HG03575 (cell line): ENCODE data around the gene GRIK2.

Source experiments
- ATAC-seq: cut with Tn5 transposase; IDR thresholded peaks from one replicate; pipeline ENCODE4 v1.9.1; 2021; ENCODE audit not compliant: unreplicated experiment, insufficient number of reproducible peaks, low FRiP score; ENCODE audit errors: extremely low read depth

Gene GRIK2

GRCh38 chr6:101398716-101399615 lies 5.5 kb downstream of the GRIK2 start:
- no peak for ATAC-seq

GRCh38 chr6:101399616-101400162 lies 6.2 kb downstream of the GRIK2 start:
- no peak for ATAC-seq

DNA sequence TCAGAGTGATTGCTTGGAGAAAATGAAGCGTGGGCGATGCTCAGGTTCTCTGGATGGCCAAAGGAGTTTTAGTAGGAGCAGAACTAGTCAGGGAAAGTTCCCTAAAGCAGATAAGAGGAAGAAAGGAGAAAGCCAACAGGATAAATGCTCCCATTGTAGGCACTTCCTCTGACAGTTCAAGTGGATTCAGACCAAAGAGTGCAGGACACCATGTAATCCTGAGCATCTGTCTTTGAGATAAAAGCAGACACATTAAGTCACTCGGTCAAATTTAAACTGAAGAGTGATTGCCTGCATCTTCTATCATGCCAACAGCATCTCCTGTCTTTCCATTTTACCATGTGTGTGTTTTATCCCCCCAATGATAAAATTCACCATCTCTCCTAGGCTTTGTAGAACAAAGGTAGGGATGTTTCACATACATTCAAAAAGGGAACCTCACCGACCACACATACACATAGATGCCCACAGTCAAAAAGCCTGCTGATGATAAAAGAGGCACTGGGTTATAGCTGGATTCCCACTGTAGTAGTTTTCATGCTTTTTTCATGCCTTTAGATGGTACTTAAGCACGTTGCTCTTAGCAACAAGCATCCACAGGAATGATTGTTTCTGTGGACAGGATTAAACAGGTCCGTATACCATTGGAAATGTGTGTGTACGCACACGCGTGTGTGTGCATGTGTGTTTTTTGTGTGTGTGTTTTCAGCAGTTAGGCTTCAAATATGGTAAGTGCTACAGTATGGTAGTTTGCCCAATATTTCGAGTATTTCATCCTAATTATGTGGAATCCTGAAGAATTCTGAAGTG lies 7.0 kb downstream of the GRIK2 start:
- ATAC-seq = no peak

GRCh38 chr6:101401171-101401570 lies 7.7 kb downstream of the GRIK2 start:
- ATAC-seq = no peak

GRCh38 chr6:101401792-101402621 lies 8.5 kb downstream of the GRIK2 start:
- no peak for ATAC-seq

GRCh38 chr6:101402622-101403031 lies 9.1 kb downstream of the GRIK2 start:
- no peak for ATAC-seq

GRCh38 chr6:101403216-101403945 lies 9.9 kb downstream of the GRIK2 start:
- ATAC-seq = no peak

DNA sequence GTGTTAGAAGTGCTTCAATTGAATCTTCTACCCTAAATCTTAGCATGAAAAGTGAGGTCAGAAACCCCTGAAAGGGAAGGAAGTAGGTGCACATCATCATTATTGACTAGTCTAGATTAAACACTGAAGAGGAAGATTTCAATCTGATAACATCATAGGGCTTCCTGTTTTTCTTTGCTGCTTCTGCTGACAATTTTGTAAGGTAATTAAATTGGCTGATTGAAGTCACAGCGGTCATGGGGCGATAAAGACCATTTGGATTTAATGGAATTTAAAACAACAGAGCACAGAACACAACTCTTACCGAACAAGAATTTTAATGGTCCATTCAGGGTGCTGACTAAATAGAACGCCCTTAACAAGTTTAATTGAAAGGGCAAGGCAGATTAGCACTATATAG lies 11.3 kb downstream of the GRIK2 start:
- ATAC-seq = no peak

- ATAC-seq = no peak
These were observed 20.3 kb downstream of the GRIK2 start for GRCh38 chr6:101413773-101414172.

- no peak for ATAC-seq
These were observed 24.4 kb downstream of the GRIK2 start for GRCh38 chr6:101417900-101418299.

GRCh38 chr6:101422251-101422650 lies 28.7 kb downstream of the GRIK2 start:
- ATAC-seq = no peak

DNA sequence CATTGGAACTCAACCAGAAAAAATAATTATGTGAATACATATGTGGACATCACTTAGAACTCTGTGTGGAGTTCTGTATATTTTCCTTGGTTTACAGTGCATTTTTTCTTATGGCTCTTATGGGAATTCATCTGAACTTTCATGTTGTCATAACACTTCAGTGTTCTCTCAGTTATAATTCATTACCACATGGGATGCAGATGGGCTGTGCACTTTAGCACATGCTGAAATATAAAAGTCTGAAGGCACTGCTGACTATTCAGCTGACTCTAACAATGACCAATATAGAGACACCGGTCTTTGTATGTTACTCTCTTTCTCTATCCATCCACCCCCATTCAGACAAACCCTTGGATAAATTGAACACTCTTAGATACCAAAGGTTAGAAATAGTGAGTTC lies 29.3 kb downstream of the GRIK2 start:
- ATAC-seq = no peak

DNA sequence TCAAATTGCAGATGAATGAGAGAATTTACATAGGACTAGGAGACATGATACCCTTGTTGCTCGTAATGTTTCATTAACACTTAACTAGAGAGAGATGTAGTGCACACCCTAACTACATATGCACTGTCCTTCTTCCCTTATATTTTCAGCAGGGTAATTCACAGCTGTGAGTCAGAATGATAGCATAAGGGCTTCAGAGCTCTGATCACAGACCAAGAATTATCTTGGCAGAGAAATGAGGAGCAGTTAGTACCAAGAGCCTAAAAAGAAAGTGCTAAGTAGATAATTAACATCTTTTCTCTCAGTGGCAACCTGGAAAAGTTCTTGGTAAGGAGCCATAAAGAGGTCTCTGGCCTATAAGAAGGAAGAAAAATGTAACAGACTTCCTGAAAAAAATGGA lies 35.8 kb downstream of the GRIK2 start:
- no peak for ATAC-seq

GRCh38 chr6:101429845-101430244 lies 36.3 kb downstream of the GRIK2 start:
- ATAC-seq = no peak

DNA sequence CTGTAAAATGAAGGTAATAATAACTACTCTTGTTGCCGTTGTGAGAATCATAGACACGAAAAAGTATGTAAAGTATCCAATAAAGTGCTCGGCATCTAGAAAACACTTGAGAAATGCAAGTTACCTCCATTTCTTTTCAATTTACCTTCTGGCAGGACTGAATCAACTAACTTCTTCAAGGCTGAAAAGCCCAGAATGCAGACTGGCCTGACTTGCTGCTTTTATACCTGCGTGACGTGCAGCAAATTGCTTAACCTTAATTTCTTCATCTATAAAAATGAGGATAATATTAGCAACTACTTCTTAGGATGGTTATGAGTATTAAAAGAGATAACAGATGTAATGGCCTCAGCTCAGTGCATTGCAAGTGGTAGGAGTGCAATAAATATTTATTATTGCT lies 39.6 kb downstream of the GRIK2 start:
- ATAC-seq = no peak

DNA sequence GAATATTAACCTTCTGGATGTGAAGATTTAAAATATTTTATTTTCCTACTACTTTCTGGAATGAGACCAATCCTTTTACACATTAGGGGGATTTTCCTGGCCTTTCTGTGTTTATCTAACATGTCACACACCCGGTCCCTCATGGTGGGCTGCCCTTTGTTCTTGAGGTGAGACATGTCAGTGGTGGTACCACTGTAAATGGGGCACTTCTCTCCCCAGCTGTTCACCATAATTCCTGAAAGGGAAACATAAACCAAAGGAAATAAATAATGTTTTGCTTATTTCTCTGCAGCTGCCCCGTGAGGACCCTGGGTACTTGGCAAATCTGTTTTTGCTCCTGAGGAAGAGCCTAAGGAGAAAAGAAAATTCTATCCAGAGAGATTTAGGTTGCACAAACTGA lies 41.1 kb downstream of the GRIK2 start:
- ATAC-seq = no peak

DNA sequence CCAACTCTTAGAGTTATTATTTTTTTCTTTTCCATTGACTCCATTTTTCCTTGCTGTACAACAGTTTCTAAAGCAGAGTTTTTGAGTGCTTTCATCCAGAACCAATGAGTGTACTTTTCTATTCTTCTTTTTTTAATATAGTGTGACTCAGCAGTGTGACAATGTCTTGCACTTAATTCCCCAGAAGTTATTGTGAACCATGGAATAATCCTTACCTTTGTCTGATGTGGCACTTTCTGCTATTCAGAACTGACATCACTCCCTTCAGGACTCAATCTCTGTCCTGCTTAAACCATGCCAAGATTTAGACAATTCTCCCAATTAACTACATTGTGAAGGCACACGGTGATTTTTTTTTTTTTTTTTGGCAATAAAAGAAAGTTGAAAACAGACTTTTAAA lies 41.5 kb downstream of the GRIK2 start:
- no peak for ATAC-seq

DNA sequence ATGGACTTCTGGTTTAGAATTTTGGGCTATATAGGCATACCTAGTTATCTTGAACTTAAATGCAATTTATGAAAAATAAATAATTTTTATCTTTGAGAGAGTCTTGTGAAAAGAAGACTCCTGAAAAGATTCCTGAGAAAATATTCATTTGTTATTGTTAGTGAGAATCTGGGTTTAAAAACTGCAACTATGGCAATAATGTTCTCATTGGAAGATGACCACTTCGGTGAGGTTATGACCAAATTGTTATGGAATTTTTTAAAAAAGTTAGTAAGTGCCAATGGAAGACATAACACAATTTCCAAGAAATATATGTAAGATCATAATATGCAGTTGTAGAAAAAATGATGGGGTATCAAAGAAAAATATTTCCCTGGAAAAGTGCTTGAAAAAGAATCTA lies 46.3 kb downstream of the GRIK2 start:
- ATAC-seq = no peak
